MV-4-11 (cell line): ENCODE data around the gene CORO2B.

Experiments
- DNase-seq: peaks from one replicate; lab custom pipeline; 2025; lab: John Stamatoyannopoulos, UW

Gene CORO2B

GRCh38 chr15:68572309-68572708 is 6.5 kb upstream of the CORO2B start:
- DNase-seq: no peak

GRCh38 chr15:68572921-68573320 is 5.9 kb upstream of the CORO2B start:
- no peak for DNase-seq

DNA sequence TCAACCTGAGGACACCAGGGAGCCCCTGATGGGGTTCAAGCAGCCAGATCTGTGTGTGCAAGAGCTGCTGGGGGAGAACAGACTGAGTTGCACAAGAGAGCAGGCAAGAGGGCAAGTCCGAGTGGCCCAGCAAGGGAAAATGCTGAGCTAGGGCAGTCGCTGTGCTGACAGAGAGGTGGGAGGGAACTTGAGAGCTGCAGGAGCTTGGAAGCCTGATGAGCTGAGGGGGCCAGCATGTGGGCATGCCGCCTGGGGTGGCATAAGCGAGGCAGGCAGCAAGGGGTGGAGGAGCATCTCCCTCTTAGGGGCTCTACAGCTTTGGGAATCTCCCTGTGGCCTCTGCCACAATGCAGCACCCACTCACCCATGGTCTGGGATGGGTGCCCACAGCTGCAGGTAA is 4.7 kb upstream of the CORO2B start:
- no peak for DNase-seq

GRCh38 chr15:68574629-68575028 is 4.2 kb upstream of the CORO2B start:
- no peak for DNase-seq

DNA sequence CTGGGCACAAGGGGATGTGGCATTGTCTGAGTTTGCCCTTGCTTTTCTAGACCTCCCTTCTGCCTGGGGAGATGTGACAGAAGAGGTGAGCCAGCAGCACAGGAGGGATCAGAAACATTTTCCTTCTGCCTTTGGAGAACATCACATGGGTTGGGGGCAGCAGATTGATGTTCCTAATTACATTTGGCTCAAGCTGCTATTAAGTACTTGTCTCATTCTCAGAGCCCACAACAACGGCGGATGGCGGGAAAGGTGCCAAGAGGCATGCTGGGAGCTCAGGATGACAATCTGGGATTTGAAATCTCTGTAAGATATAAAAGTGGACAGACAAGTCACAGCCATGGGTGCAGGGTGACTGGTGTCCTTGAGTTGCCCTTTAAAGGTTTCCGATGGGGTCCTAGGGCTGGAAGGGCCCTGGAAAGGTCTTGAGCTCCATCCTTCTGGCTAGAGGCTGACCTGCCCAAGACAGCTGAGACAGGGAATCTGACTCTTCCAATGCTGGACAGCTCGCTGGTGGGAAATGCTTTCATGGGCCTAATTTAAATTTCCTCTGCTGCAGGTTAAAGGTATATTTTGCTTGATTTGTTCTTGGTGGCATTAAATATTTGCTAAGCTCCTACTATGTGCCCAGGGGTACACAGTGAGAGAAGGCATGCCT is 2.4 kb upstream of the CORO2B start:
- DNase-seq: no peak

- no peak for DNase-seq
Measured at GRCh38 chr15:68578175-68578979, 416 bp upstream of the CORO2B start.

DNA sequence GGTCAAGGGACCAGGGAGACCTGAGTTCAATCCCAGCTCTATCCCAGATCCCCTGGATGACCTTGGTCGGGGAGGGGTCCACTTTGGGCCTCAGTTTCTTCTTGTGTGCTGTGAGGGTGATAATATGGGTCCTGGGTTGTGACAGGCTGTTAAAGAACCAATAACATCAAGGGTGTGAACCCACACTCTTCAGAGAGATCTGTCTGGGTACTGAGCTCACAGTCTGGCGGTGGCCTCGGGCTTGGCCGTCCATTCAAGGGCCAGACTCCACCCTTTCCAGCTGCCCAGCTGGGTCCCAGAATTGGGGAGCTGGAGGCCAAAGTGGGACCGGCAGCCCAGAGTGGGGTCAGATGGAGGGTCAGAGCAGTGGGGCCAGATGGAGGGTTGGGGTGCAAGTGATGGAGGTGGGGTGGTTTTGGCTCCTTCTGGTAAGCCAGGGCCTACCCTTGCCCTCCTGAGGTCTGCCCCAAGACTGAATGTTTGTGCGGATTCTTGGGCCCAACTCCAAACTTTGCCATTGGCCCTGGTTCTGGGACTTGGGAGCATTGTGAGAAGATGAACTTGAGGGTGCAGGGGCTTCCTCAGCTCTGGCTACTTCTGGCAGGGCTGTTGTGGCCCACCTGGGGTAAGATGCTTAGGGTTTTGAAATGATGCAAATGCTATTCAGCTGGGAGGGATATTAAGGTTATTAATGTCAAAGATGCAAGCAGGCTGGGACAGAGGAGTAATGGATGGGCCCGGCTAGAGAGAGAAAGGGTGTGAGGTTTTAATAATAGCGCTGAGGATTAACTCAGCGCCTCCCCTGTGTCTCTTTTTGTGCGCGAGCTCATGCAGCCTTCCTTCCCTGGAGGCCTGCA is 1.5 kb downstream of the CORO2B start:
- no peak for DNase-seq

DNA sequence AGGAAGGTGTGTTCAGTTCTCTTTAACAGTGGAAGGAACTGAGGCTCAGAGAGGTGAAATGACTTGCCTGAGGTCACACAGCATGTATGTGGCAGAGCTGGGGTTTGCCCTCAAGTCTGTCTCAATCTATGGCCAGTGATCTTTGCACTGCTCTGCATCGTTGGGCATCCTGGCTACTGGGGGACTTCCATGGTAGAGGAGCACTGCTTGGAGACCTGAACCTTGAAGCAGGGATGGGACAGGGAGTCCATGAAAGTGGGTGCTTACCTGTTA is 2.0 kb downstream of the CORO2B start:
- no peak for DNase-seq

DNA sequence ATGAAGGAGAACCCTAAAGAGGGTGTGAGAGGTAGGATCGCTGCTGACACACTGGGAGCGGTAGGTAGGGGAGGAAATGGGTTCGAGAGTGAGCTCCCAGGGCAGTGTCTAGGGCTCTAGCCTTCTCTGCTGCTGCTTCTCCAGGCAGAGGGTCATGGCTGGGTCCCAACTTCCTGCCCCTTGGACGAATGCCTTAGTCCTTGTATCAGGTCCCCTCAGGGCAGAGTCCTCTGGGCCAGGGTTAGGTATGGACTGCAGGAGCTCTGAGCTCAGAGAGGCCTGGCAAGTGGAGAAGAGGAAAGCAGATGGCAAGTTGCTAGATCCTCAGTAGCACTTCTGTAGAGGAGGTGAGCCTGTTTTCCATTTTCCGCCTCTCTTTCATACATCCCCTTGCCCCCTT is 2.9 kb downstream of the CORO2B start:
- DNase-seq: no peak

- no peak for DNase-seq
Measured at GRCh38 chr15:68582236-68582635, 3.4 kb downstream of the CORO2B start.

DNA sequence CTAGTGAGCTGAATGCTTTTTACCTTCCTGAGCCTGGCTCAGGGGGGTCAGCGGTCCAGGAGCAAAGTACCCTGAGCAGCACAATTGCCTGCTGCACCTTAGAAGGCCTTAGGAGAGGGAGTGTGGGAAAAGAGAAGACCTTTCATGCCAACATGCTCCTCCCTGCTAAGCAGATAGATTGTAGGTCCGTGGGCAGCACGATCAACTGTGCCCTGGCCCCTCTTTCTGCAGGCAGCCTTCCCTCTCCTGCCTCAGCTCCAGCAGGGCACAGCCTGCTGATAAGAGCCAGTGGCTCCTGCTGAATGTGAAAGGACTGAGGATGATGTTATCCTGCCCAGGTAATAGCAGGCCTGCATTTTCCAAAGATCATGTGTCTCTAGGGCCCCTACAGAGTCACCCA is 4.1 kb downstream of the CORO2B start:
- DNase-seq: no peak

DNA sequence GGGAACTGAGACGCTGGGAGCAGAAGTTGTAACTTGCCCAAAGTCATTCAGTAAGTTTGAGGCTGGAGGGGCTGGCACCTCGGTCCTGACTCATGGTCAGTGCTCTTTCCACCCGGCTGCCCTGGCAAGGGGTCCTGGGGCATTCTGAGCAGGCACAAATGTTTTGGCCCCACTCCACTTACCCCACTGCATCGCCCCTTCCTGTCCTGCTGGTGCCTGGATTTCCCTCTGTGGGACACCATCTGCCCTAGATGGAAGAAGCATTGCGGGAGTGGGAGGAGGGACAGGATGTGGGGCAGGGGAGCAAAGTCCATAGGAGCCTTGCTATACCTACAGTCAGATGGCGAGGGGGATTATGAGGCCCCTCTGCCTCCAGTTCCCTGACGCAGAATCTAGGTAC is 4.5 kb downstream of the CORO2B start:
- no peak for DNase-seq

GRCh38 chr15:68583936-68584755 is 5.4 kb downstream of the CORO2B start:
- no peak for DNase-seq

- no peak for DNase-seq
Measured at GRCh38 chr15:68584756-68585573, 6.2 kb downstream of the CORO2B start.

- no peak for DNase-seq
Measured at GRCh38 chr15:68585574-68586273, 6.9 kb downstream of the CORO2B start.

DNA sequence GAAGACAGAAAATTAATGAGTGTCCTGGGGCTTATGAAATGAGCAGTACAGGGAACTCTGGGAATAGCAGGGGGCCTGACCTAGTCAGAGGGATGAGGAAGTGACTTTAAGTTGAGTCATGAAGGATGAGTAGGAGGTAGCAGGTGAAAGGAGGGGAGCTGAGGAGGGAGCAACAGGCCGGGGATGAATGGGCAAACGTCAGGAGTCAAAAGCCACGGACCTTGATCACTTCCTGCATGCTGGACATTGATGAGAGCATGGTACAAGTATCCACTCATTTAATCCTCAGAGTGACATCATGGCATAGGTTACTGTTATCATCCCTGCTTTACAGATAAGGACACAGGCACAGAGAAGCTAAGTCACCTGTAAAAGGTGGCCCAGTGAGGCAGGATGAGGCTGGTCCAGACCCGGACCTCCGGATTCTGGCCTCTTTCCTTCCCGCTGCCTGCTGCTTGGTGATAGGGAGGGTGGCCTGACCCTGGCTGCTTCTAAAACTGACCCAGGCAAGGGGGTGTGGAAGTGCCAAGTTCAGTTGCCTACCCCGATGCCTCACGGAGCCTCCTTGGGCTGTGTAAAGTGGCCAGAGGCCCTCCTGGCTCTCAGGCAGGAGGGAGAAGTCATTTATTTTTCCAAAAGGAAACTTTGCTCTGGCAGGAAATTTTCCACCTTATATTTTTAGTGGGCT is 7.6 kb downstream of the CORO2B start:
- DNase-seq: no peak

DNA sequence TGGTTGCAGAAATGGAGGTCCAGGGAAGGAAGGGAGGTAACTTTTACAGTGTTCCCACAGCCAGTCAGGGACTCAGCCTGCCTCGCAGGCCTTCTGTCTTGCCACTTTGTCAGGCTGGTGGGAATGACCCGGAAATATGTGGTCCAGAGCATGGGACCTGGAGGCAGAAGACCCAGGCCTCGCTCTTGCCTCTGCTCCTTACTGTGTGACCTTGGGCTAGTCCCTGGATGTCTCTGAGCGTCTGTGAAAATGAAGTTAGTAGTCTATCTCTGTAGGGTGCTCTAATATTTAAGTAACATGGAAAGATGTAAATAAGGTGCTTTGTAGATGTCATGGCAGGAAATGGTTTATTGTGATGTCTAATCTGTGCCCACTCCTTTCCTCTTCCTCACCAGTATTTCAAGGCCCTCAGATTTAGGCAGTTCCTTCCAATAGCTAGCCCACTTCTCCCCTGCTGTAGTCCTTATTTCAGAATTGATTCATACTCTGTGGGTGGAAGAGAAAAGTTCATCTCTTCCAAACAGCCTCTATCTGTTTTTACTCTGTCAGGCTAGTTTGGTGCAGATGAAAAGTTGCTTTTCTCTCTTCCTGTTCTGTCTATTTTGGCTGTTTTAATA is 9.1 kb downstream of the CORO2B start:
- no peak for DNase-seq

DNA sequence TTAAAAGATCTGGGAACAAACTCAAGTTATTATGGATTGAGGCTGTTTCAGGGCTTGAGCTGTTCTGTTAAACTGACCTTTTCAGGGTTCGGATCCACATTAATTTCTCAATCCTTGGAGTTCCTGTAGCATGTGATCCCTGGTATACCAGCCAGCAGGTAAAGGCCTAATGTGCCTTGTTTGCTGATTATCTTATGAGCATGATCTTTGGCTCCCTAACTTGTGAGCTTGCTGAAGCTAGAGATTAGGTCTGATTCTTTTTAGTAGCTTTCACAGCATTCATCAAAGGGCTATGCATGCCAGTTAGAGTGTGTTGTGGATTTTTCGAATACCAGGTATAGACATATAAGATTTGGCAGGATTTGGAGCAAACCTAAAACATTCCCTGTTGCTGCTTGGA is 10.3 kb downstream of the CORO2B start:
- no peak for DNase-seq
